Measurements from ENCODE around the gene FCGR3A. TPM values are rescaled to one million over a fixed set of nuclear protein-coding genes. Genes with fewer than 3 reads are reported as not detected.
"Not testable (repeated sequence)": the region's sequence is repeated elsewhere in the genome, so short reads cannot be mapped to it uniquely, and the experiment has no call there.

FCGR3A gene
- polyA plus RNA-seq, 1 donor (not counting 4 experiments of a cell fraction or from before 2014, with no cell fraction given), result not detected

DNA sequence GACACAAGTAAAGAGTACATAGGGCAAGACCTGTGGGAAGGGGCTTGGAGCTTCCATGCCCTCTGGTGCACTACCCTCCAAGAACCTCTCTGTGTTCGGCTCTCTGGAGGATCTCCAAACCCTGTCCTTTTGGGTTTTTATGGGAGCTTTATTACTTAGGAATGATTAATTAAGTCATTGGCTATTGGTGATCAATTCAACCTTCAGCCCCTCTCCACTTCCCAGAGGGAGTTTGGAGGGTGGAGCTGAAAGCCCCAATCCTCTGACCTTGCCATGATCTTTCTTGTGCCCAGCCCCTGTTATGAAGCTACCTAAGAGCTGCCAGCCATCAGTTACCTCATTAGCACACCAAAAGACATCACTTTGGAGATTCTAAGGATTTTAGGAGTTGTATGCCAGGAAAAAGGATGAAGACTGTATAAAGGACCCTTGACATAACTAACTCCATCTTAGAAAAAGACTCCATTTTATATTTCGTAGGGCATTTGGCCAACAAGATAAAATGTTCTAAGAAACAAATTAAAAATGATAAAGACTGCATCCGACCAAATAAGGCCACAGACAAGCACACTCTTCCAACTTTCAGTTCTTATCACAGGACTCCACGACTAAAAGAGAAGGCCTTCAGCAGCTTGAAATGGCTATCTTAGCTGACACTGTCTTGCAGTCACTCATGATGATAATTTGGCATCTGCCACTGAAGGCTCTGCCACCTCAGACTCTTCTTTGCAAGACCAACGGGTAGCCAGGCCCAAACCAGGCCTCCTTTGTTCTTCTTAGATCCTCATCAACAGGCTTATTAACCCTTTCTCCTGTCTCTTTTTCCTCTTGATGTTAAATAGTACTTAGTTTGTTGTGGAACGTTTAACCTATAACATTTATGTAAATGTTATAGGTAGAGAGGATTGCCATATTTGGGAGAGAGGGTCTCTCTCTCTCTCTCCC, 8.2 kb upstream of the FCGR3A start:
- H3K4me3 ChIP-seq (ENCODE audit: control insufficient read depth in 2 of 3, extremely low read depth in 1 of 3, insufficient read depth in 2 of 3, low read depth in 1 of 3, low read length in 3 of 3); H3K9me3 ChIP-seq (ENCODE audit: control insufficient read depth, low read depth, low read length); H3K9ac ChIP-seq (ENCODE audit: control insufficient read depth, extremely low read depth, insufficient read depth, low read length); H3K9me1 ChIP-seq (ENCODE audit: control insufficient read depth, extremely low read depth, insufficient read depth, low read length); H3K27me3 ChIP-seq (ENCODE audit: control insufficient read depth, extremely low read depth, insufficient read depth, low read length); H3K4me2 ChIP-seq (ENCODE audit: control insufficient read depth, extremely low read depth, insufficient read depth, low read depth, low read length); H3K36me3 ChIP-seq (ENCODE audit: control insufficient read depth in 2 of 2, extremely low read depth in 1 of 2, insufficient read depth in 2 of 2, low read length in 2 of 2); H3K79me2 ChIP-seq (ENCODE audit: control insufficient read depth, insufficient read depth, low read length); DNase-seq (ENCODE audit: low read depth, low spot score); H2AFZ ChIP-seq (ENCODE audit: control insufficient read depth, low read length); H3K4me1 ChIP-seq (ENCODE audit: control insufficient read depth, extremely low read depth, insufficient read depth, low read length); H4K20me1 ChIP-seq (ENCODE audit: control insufficient read depth, extremely low read depth, insufficient read depth, low read length); dilution Hi-C loops (cut with MboI; ENCODE audit: extremely low pct_ligation_motif_present, low sequenced_read_pairs); FAIRE-seq; H3K27ac ChIP-seq (ENCODE audit: control insufficient read depth, insufficient read depth, low read length): not testable (repeated sequence)

DNA sequence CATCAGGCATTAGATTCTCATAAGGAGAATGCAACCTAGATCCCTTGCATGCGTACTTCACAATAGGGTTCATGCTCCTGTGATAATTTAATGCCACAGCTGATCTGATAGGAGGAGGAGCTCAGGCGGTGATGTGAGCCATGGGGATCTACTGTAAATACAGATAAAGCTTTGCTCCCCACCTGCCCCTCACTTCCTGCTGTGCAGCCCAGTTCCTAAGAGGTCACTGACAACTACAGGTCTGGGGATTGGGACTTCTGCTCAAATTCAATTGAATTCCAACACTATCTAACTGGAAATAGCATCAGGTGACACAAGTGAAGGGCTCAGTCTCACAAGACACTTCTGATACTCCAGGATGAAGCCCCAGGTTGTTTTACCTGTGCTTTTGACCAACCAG, 7.4 kb upstream of the FCGR3A start:
- H3K4me1 ChIP-seq (ENCODE audit: control insufficient read depth, extremely low read depth, insufficient read depth, low read length); H2AFZ ChIP-seq (ENCODE audit: control insufficient read depth, low read length); H4K20me1 ChIP-seq (ENCODE audit: control insufficient read depth, extremely low read depth, insufficient read depth, low read length); H3K4me3 ChIP-seq (ENCODE audit: control insufficient read depth in 2 of 3, extremely low read depth in 1 of 3, insufficient read depth in 2 of 3, low read depth in 1 of 3, low read length in 3 of 3); H3K4me2 ChIP-seq (ENCODE audit: control insufficient read depth, extremely low read depth, insufficient read depth, low read depth, low read length); FAIRE-seq; H3K27me3 ChIP-seq (ENCODE audit: control insufficient read depth, extremely low read depth, insufficient read depth, low read length); H3K9ac ChIP-seq (ENCODE audit: control insufficient read depth, extremely low read depth, insufficient read depth, low read length); H3K9me3 ChIP-seq (ENCODE audit: control insufficient read depth, low read depth, low read length); H3K79me2 ChIP-seq (ENCODE audit: control insufficient read depth, insufficient read depth, low read length); H3K27ac ChIP-seq (ENCODE audit: control insufficient read depth, insufficient read depth, low read length); DNase-seq (ENCODE audit: low read depth, low spot score); dilution Hi-C loops (cut with MboI; ENCODE audit: extremely low pct_ligation_motif_present, low sequenced_read_pairs); H3K36me3 ChIP-seq (ENCODE audit: control insufficient read depth in 2 of 2, extremely low read depth in 1 of 2, insufficient read depth in 2 of 2, low read length in 2 of 2); H3K9me1 ChIP-seq (ENCODE audit: control insufficient read depth, extremely low read depth, insufficient read depth, low read length): not testable (repeated sequence)

DNA sequence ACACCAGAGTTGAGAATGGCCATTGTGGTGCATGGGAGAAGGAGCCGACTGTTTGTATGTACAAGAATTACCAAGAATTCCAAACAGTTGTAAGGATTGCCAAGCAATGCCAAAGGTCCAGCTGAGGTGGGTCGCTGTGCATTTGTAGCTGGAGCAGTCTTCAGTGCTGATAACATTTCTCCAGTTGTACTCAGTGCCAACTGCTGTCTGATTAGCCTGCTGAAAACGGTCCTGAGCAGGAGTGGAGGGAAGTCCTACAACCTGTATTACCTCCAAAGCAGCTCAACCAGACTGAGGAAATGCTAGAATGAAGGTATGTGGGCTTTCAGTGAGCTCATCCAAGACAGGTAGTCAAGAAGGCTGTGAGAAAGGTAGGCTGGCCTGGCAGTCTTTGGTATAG, 6.5 kb upstream of the FCGR3A start:
- H3K4me3 ChIP-seq (ENCODE audit: control insufficient read depth in 2 of 3, extremely low read depth in 1 of 3, insufficient read depth in 2 of 3, low read depth in 1 of 3, low read length in 3 of 3); H3K4me2 ChIP-seq (ENCODE audit: control insufficient read depth, extremely low read depth, insufficient read depth, low read depth, low read length); H4K20me1 ChIP-seq (ENCODE audit: control insufficient read depth, extremely low read depth, insufficient read depth, low read length); dilution Hi-C loops (cut with MboI; ENCODE audit: extremely low pct_ligation_motif_present, low sequenced_read_pairs); H3K9me3 ChIP-seq (ENCODE audit: control insufficient read depth, low read depth, low read length); H3K9ac ChIP-seq (ENCODE audit: control insufficient read depth, extremely low read depth, insufficient read depth, low read length); H3K36me3 ChIP-seq (ENCODE audit: control insufficient read depth in 2 of 2, extremely low read depth in 1 of 2, insufficient read depth in 2 of 2, low read length in 2 of 2); H3K4me1 ChIP-seq (ENCODE audit: control insufficient read depth, extremely low read depth, insufficient read depth, low read length); H3K9me1 ChIP-seq (ENCODE audit: control insufficient read depth, extremely low read depth, insufficient read depth, low read length); DNase-seq (ENCODE audit: low read depth, low spot score); H3K79me2 ChIP-seq (ENCODE audit: control insufficient read depth, insufficient read depth, low read length); H3K27me3 ChIP-seq (ENCODE audit: control insufficient read depth, extremely low read depth, insufficient read depth, low read length); H3K27ac ChIP-seq (ENCODE audit: control insufficient read depth, insufficient read depth, low read length); H2AFZ ChIP-seq (ENCODE audit: control insufficient read depth, low read length); FAIRE-seq: not testable (repeated sequence)

DNA sequence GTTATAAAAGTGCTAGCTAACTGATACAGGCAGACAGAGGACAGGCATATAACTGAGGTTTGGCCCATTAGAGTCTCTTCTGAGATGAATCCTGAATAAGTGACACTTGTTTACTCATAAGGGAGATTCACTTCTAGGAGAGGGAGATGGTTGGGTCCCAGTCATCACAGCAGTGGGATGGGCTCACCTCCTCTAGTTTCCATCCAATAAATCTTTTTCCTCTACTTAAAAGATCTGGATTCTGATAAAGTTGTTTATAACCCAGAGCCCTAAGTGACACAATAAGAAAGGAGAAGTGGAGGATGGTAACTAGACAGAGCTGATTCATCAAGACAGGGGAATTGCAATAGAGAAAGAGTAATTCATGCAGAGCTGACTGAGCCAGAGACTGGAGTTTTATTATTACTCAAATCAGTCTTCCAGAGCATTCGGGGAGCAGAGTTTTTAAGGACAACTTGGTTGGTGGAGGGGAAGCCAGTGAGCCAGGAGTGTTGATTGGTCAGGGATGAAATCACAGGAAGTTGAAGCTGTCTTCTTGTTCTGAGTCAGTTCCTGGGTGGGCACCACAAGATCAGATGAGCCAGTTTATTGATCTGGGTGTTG, 5.3 kb upstream of the FCGR3A start:
- H3K27ac ChIP-seq (ENCODE audit: control insufficient read depth, insufficient read depth, low read length); dilution Hi-C loops (cut with MboI; ENCODE audit: extremely low pct_ligation_motif_present, low sequenced_read_pairs); H3K4me1 ChIP-seq (ENCODE audit: control insufficient read depth, extremely low read depth, insufficient read depth, low read length); H3K9me3 ChIP-seq (ENCODE audit: control insufficient read depth, low read depth, low read length); H3K79me2 ChIP-seq (ENCODE audit: control insufficient read depth, insufficient read depth, low read length); DNase-seq (ENCODE audit: low read depth, low spot score); H3K4me2 ChIP-seq (ENCODE audit: control insufficient read depth, extremely low read depth, insufficient read depth, low read depth, low read length); H3K4me3 ChIP-seq (ENCODE audit: control insufficient read depth in 2 of 3, extremely low read depth in 1 of 3, insufficient read depth in 2 of 3, low read depth in 1 of 3, low read length in 3 of 3); H3K9me1 ChIP-seq (ENCODE audit: control insufficient read depth, extremely low read depth, insufficient read depth, low read length); FAIRE-seq; H3K27me3 ChIP-seq (ENCODE audit: control insufficient read depth, extremely low read depth, insufficient read depth, low read length); H4K20me1 ChIP-seq (ENCODE audit: control insufficient read depth, extremely low read depth, insufficient read depth, low read length); H3K36me3 ChIP-seq (ENCODE audit: control insufficient read depth in 2 of 2, extremely low read depth in 1 of 2, insufficient read depth in 2 of 2, low read length in 2 of 2); H3K9ac ChIP-seq (ENCODE audit: control insufficient read depth, extremely low read depth, insufficient read depth, low read length); H2AFZ ChIP-seq (ENCODE audit: control insufficient read depth, low read length): not testable (repeated sequence)

DNA sequence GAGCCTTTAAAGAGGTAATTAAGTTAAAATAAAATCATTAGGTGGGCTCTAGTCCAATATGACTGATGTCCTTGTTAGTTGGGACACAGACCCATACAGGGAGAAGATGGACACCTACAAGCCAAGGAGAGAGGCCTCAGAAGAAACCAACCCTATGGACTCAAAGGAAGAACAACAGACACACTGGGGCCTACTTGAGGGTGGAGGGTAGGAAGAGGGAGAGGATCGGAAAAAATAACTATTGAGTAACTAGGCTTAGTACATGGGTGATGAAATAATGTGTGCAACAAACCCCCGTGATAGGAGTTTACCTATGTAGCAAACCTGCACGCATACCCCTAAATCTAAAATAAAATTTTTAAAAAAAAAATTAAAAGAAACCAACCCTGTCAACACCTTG, 4.7 kb upstream of the FCGR3A start:
- DNase-seq (ENCODE audit: low read depth, low spot score); dilution Hi-C loops (cut with MboI; ENCODE audit: extremely low pct_ligation_motif_present, low sequenced_read_pairs): not testable (repeated sequence)

More for the DNA sequence above, 4.7 kb upstream of the FCGR3A start:
- not testable (repeated sequence) for H4K20me1 ChIP-seq (ENCODE audit: control insufficient read depth, extremely low read depth, insufficient read depth, low read length); H3K9ac ChIP-seq (ENCODE audit: control insufficient read depth, extremely low read depth, insufficient read depth, low read length); FAIRE-seq; H3K27me3 ChIP-seq (ENCODE audit: control insufficient read depth, extremely low read depth, insufficient read depth, low read length); H3K4me2 ChIP-seq (ENCODE audit: control insufficient read depth, extremely low read depth, insufficient read depth, low read depth, low read length); H3K4me3 ChIP-seq (ENCODE audit: control insufficient read depth in 2 of 3, extremely low read depth in 1 of 3, insufficient read depth in 2 of 3, low read depth in 1 of 3, low read length in 3 of 3); H3K79me2 ChIP-seq (ENCODE audit: control insufficient read depth, insufficient read depth, low read length); H3K9me3 ChIP-seq (ENCODE audit: control insufficient read depth, low read depth, low read length); H3K4me1 ChIP-seq (ENCODE audit: control insufficient read depth, extremely low read depth, insufficient read depth, low read length); H3K9me1 ChIP-seq (ENCODE audit: control insufficient read depth, extremely low read depth, insufficient read depth, low read length); H3K27ac ChIP-seq (ENCODE audit: control insufficient read depth, insufficient read depth, low read length); H2AFZ ChIP-seq (ENCODE audit: control insufficient read depth, low read length); H3K36me3 ChIP-seq (ENCODE audit: control insufficient read depth in 2 of 2, extremely low read depth in 1 of 2, insufficient read depth in 2 of 2, low read length in 2 of 2)

All from keratinocyte (primary cell).